ENCODE data around the gene PLEKHM1.
"Not testable (repeated sequence)": the region's sequence is repeated elsewhere in the genome, so short reads cannot be mapped to it uniquely, and the experiment has no call there.

PLEKHM1 gene

DNA sequence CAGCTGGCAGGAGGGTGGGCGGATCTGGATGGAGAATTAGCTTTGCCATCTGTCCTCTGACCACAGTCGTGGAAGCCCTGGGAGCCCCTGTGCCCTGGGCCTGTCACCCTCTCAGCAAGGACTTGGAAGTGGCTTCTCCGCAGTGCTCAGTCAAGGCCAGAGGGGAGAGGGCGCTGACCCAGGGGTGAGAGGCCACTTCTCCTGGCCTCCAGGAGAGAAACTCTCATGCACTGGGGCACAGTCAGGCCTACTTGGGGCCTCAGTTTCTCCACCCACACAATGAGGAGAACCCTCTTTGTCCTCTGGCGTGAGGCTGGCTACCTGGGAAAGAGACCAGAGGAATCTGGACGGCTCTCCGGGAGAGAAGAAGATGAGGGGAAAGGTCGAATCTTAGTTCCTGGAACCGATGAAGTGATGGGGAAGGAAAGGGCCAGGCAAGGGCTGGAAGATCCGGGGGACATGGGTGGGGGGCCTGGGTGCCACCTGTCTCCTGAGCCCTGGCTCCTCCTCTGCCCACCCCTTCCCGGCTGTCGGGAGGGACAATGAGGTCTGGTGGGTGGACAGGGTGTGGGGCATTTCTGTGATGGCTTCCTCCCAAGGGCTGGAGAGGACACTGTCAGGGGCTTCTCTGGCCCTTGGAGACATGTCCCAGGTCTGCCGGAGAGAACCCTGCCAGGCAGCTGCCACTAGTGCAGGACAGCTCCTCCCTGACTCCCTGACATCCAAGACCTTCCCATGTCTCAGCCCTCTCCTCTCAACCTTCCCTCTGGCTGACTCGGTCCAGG, 48.8 kb downstream of the PLEKHM1 start:
- no peak for DNase-seq (ENCODE audit: low read depth, low spot score)

DNA sequence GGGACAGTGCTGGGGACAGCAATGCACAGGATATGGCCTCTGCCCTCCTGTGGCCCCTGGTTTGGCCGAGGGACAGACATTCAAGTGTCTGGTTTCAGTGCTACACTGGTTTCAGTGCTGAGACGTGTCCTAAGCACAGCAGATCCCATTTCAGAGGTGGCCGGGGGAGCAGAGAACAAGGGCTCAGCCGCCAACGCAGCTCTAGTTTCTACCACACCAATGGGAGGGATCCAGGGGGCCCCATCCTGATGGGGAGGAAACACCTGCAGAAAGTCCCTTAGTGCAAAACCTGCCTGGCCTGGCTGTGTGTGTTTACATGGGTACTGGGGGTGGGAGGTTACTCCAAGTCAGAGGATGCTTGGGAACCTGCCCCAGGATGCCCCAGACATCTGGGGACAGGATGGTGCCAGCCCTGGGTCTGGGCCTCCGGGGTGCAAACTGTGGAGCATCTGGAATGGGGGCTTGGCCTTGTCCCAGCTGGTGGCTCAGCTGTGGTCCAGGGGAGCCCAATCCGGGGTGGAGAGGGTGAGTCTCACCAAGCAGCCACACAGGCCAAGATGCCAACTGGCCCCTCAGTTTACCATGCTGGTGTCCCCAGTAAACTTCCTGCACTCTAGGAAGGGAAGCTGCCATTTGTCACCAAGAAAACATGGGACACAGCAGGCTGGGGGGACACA, 49.5 kb downstream of the PLEKHM1 start:
- DNase-seq (ENCODE audit: low read depth, low spot score): not testable (repeated sequence)

DNA sequence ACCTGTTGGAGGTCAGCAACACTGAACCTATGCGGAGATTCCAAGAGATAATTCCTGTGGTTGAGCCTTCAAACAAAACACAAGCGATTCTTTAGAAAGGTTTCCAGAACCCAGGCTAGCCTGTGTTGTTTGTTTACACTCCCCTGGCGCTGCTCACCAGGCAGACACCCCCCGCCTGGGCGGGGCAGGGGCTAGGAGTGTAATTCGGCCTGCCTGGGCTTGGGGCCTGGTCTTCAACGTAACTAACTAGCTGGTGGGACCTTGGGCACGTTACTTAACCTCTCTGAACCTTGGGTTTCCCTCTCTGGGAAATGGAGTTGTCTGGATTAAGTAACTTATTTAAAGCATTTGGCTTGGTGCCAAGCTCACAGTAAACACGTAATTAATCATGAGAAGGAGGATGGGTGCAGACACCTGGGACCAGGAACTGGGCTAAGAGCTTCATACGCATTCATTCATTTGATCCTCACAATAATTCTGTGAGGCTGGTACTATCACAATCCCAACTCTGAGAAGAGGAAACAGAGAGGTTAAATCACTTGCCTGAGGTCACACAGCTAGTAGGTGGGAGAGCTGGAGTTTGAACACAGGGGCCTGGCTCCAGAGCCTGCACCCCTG, 50.3 kb downstream of the PLEKHM1 start:
- DNase-seq (ENCODE audit: low read depth, low spot score): no peak

DNA sequence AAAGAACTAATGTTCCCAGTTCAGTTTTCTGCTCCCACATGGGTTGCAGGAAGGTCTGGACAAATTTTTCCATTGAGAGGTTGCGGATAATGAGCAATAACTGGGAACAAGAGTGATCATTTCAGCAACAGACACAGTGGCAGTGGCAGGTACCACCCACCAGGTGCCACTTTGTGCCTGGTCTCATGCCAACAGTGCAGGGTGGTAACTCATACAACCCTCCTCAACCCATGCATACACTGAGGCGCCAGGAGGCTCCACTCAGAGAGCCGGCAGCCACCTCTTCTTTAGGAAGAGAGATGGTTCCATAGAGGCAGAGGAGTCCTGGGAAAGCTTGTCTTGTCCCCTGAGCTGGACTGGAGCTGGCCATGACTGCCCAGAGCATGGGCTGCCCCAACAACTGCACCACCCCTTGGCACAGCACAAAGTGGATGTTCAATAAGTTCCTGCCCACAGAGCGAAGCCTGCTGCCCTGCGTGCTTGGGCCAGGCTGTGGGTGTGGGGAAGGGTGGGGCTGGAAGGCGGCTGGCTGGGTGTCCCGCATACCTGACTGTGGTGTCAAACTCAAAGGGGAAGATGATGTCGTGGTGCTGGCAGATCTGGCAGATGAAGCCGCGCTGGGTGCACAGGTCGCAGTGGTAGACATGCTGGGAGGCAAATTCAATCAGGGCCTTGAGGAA, 51.5 kb downstream of the PLEKHM1 start:
- no peak for DNase-seq (ENCODE audit: low read depth, low spot score)

DNA sequence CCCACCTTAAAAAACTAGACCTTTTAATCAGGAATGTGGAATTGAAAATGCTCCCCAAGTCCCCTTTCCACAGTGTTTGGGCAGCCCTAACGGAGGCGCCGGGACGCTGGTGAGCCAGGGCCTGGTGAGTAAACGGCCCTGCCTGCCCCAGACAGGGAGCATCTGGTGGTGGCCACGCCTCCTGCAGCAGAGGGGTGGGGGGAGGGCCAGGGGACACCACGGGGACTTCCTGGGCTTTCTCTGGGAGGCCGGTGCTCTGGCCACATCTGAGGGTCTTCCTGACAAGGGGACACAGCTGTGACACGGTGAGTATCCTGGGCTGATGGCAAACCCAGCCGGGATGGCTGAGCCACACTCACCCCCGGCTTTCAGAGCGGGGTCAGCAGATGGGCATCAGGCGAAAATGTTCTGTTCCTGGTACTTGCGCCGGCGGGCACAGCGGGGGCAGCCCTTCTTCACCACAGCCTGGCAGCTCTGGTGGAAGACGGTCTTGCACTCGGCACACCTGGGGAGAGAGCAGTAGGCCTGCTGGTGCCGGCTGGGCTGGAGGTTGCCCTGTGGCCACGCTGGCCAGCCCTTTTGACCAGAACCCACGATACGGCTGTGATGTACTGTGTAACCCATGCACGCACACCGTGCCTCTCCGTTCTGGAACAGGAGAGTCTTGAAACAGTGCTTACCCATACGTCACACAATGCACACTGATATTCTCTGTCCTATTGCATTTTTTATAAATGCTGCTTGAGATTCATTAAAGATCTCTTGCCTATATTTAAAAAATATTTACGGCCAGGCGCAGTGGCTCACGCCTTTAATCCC, 52.8 kb downstream of the PLEKHM1 start:
- no peak for DNase-seq (ENCODE audit: low read depth, low spot score)

DNA sequence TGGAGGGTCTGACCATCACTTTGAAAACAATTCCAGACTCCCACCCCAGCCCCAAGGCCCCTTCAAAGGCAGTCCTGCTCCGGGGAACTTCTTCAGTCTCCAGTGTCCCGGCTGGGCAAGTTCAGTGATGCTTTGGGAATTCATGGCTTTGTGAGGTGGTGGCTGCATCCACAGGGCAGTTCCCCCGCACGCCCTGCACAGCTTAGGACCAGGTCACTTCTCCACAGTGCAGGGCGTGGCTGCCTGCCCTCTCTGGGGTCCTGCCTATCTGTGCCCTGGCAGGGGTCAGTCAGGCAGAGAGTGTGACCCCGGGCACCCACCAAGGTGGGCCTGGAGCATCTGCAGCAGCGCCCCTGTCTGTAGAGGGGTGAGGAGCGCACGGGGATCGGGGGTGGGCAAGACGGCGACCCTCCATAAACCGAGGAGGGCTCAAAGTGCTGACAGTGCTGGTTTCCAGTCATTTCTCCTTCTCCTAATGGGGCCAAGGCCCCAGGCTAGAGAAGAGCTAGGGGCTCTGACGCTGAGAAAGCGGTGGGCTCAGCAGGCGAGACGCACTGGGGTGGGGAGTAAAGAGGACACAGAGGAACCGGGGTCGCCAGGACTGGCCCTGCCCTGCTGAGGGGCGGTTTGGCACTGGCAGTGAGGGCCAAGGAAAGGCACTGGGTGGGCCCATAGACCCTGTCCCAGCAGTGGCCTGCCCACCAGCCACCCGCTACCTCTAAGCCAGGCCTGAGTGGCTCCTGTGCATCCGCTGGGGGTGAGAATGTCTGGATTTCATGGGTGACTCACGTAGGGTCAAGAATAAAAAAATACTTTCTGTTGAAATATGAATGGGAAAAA, 53.7 kb downstream of the PLEKHM1 start:
- no peak for DNase-seq (ENCODE audit: low read depth, low spot score)

DNA sequence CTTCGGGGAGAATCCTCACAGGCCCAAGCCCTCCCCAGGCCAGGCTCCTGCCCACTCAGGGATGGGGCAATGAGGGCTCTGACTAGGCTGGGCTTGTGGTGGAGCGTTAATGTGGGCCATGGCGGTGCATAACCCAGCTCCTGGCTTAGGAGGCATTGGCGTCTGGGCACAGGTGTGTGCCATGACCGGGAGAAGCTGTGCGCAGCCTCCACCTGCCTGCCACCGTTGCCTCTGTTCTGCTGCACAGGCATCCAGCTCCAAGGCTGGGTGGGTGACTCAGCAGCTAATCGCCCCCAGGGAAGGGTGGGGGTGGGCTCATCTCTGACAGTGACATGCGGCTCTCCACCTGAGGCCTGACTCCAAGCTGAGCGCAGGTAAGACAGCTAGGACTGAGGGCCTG, 54.4 kb downstream of the PLEKHM1 start:
- DNase-seq (ENCODE audit: low read depth, low spot score): no peak

DNA sequence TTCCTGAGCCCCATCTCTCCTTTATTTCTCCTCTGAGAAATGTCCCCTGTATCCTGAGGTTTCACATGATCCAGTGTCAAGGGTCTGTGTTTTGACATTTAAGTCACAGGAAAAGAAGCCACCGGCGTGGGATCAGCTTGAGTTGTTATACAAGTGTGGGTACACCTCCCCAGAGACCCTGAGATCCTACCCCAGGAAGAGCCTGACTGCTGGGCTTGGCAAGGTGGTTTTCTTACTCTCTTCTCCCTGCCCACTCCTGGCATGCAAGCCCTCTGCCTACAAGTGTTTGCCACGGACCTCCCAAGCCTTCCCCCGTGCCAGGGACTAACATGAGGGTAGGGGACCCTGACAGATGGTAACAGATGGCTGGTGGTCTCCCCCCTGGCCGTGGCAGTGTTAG, 55.0 kb downstream of the PLEKHM1 start:
- DNase-seq (ENCODE audit: low read depth, low spot score): no peak

DNA sequence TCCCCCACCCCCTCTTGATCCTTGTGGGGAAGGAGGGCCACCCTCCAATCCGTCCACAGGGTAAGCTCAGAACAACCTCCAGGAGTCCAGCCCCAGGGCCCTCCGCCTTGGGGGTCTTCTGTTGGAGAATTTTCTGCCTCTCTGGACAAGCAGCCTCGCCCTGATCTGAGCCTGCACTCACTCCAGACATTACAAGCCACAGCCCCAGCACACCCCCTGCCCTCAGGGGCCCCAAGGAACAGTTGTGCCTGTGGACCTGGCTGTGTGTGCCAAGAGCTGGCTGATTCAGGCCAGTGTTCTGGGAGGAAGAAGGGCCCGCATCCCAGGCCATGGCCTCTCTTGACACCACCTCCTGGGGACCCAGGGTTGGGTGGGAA, 57.4 kb downstream of the PLEKHM1 start:
- no peak for DNase-seq (ENCODE audit: low read depth, low spot score)

DNA sequence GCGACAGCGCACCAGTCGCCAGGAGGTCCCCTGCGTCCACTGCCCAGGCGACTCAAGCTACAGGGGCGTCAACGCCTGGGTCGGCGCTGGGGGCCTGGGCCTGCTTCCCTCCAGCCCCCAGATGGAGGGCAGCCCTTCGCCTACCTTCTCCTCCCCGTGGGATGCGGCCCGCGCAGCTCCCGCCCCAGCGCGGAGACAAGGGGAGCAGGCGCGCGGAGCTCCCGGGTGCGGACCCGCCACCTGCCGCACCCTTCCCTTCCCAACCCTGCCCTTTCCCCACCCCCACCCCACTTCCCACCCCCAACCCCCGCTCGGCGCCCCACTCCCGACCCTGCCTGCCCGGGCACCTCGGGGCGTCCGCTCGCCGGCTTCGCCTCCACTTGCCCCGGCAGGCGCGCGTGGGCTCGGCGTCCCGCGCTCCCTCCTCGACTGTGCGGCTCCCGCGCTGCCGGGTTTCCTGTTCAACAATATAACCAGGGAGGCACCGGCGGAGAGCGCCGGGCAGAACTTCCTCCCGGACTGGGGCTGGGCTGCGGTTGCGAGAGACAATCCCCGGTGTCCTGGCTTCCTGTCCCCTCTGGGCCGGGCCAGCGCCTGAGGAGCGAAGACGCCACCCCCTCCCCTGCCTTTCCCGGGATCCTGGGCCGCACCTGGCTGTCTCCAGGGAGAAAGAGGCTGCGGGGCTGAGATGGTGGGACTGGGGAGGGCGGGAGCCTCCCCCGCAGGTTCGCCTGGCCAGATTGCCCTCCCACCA, 57.9 kb downstream of the PLEKHM1 start, which contains the start of gene ARHGAP27:
Gene ARHGAP27 (minus strand): TSS at position 466 of the 754 bp plus-strand sequence. CDS start 2,591 bp downstream, outside the sequence.
- DNase-seq (ENCODE audit: low read depth, low spot score): no peak

DNA sequence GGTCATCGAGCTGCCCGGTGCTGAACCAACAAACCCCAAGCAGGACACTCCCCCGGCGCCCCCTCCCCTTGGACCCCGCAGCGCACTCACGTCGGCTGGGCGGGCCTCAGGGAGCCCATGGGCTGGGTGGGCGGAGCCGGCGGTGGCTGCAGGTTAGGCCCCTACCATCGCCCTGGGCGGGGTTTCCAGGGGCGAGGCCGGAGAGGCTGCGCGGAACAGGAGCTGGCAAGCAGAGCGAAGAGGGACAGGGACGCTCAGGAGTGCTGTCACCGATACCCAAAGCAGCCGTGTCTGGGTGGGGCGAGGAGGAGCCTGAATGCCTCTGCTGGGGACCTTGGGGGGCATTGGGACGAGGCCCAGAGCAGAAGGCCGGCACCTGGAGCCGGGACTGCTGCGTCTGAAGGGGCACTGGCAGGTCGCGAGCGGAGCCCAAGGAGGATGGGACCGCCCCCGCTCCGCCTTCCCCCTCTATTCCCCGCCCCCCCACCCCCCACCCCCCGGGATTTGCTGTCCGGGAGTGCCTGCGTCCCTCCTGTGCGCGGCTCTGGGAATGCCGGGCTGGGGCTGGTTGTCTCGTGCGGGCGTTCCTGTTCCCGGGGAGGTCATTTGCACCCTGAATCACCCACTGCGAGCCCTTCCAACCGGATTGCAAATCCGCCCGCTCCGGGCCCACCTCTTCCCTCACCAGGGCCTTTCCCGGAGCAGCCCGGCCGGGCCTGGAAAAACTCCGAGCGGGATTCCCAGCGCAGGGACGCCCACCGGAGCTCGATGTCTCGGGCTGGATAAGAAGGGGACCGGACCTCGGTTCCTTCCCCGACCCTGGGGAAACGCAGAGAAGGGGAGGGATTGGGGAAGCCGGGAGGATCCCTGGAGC, 58.8 kb downstream of the PLEKHM1 start:
- no peak for DNase-seq (ENCODE audit: low read depth, low spot score)

DNA sequence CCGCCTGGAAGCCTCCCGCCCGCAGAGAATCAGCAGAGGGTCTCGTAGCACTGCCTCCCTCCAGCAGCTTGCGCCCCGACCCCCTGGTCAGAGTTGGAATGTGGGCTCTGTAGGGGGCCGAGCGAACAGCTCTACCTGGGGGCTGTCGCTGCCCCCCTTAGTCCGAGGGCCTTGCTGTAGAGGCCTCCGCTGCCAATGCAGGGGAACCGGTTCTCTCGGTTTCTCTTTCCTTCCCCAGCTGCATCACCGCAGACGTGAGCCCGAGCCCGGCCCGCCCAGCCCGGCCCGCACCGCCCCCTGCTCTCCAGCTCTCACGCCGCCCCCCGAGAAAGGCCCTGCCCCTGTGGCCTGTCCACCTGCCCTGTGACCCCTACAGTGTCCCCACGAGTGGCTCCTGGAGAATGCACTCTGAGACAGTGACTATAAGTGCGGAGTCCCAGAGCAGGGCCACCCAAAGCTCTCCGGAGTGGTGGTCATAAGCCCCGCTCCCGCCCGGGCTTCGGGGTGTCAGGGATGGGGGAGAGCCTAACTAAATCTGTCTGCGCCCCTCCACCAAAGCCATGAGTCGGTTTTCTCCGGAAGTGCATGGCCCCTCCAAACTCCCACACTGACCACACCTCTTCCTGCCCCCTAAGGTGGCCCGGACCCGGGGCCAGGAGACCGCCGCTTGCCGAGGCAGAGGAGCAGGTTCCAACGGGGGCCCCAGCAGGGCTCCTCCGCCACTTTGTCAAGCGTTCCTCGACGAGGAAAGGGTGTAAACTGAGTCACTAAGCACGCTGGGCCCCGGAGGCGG, 59.6 kb downstream of the PLEKHM1 start:
- no peak for DNase-seq (ENCODE audit: low read depth, low spot score)

DNA sequence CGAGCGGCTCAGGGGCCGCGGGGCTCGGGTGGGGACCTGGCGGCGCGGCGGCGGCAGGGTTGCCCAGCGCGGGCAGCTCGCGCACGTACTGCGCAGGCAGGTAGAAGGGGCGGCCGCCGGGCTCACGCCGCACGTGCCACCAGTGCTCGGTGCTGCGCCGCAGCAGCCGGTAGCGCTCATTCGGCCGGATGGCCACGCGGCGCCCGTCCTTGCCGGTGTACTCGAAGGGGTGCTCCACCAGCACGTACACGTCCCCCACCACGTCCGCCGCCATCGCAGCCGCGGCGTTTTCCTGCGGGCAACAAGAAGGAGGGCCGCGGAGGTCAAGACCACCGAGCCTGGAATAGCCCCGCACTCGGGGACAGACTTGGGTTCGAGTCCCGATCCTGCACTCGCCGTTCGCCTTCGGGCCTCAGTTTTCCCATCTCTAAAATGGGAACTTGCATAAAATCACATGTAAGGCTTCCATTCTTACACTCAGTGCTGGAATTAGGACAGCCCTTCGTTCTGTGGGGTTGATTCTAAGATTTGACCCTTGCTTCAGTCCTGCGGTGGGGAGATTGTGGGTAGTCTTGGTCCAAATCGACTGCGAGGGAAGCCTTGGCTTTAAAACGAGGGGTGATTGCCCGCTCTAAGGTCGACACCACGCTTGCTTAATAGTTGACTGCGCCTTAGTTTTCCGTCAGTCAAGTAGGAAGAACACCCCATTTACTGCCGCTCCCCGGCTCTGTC, 60.3 kb downstream of the PLEKHM1 start:
- DNase-seq (ENCODE audit: low read depth, low spot score): no peak

DNA sequence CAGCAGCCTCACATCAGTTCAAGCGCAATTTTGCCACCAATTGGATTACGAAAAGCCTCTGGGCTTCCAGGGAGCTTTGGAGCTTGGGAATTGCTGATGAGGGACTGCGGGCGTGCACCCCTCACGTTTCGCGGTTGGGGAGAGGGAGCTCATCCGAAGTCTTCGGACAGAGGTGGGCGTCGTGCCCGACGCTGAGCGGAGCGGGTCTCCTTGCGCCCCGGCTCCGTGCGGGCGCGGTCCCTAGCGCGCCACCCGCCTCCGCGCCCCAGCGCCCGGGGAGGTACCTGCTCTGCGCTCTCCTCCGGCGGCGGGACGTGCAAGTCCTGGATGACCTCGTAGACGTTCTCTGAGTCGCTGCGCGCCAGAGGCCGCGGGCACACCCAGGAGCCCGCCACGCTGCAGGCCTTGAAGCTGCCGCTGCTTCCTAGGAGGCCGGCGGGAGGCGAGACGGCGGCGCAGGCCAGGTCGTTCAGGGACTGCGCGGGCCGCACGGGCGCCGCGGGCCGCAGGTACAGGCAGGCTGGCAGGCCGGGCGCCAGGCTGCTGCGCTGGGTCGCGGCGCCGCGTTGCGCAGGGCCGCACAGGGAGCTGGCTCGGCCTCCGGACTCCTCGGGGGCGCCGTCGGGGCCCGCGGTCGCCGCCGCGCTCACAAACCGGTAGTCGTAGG, 61.0 kb downstream of the PLEKHM1 start:
- no peak for DNase-seq (ENCODE audit: low read depth, low spot score)

DNA sequence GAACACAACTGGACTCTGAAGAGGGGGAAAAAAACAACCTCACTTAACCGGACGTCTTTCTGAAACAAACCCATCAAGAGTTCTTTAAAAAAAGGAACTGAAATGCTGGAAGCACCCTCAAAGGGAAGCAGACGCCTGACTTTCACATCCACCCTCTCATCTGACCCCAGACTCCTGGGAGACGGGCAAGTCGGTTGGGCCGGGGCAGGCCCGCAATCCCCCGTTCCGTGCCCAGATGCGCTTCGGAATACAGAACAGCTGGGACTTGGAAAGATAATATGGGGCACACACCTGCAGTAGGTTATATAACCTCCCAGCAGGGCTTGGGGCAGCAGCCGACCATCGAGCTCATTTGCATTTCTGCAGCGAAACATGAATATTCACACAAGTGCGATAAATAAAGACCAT, 61.6 kb downstream of the PLEKHM1 start:
- no peak for DNase-seq (ENCODE audit: low read depth, low spot score)

DNA sequence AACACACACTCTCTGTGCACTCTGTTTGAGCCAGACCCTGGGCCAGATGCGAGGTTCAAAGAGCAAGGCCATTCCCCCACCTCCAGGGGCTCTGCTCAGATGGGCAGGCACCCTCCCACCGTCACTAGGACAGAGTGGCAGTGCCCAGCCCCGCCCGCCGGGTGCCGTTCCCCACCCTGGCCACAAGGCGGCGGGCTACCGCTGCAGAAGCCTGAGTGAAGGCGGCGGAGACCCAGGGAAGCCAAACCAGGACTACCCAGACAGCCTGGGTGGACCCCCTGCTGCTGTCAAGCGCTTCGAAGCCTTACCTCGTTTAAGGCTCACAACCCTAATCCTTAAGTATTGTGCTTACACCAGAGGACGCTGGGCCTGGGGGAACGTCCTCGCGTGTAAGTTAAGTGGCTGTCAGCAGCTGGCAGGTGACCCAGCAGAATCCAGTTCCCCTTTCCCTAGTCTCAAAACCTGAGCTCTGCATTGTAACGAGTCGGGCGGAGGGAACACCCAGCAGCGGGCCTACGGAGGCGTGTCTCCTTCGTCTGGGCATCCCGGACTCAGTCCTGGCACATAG, 62.4 kb downstream of the PLEKHM1 start:
- DNase-seq (ENCODE audit: low read depth, low spot score): peak; percentile 22

All from brain pericyte (primary cell).